HEK293 (cell line): ENCODE measurements around the gene MICAL3.

Experiments used
- CTCF ChIA-PET: fragments of 350-600 bp; formaldehyde crosslinking; extraction: SDS; loops from one replicate; lab custom pipeline; 2021; ENCODE audit warnings: antibody characterized with exemption; lab: Yijun Ruan, JAX
- POLR2A ChIA-PET: fragments of 300-600 bp; formaldehyde crosslinking; extraction: SDS; loops from one replicate; lab custom pipeline; 2020; ENCODE audit warnings: antibody characterized with exemption, inconsistent platforms; lab: Yijun Ruan, JAX
- H3K27ac ChIP-seq: fragments of 200-500 bp; sonication (Bioruptor generic); 2 replicates; pipeline ENCODE4 v1.5.1; 2014; ENCODE audit warnings: low read depth, low read length, control low read depth, inconsistent platforms; ENCODE audit errors: extremely low read depth
- H3K36me3 ChIP-seq, 2 experiments: fragments of 200-500 bp in 1 of 2; sonication (Bioruptor generic) in 1 of 2; 1 replicate in 1 of 2; 2 replicates in 1 of 2; pipeline ENCODE4 v1.5.1; 2014 to 2017; ENCODE audit warnings: inconsistent platforms in 2 of 2, low read length in 2 of 2; ENCODE audit not compliant: control insufficient read depth in 2 of 2, insufficient read depth in 1 of 2
- H3K4me1 ChIP-seq: fragments of 200-500 bp; sonication (Bioruptor generic); 2 replicates; pipeline ENCODE4 v1.5.1; 2014; ENCODE audit warnings: mild to moderate bottlenecking, low read length, inconsistent platforms; ENCODE audit not compliant: control insufficient read depth, insufficient read depth
- H3K4me3 ChIP-seq: 2 replicates; pipeline ENCODE4 v1.5.1; 2011; ENCODE audit warnings: low read depth, mild to moderate bottlenecking, control low read depth, low read length, moderate library complexity
- H3K9me3 ChIP-seq: fragments of 200-500 bp; sonication (Bioruptor generic); 2 replicates; pipeline ENCODE4 v1.5.1; 2014; ENCODE audit warnings: low read depth, low read length, inconsistent platforms; ENCODE audit not compliant: control insufficient read depth, insufficient read depth
- KLF10 ChIP-seq: fragments of 450-650 bp; IDR thresholded peaks from 2 replicates; pipeline ENCODE4 v1.5.1; 2018; ENCODE audit warnings: missing biosample characterization, mild to moderate bottlenecking, missing genetic modification characterization
- KLF7 ChIP-seq: fragments of 450-650 bp; formaldehyde crosslinking; IDR thresholded peaks from 2 replicates; pipeline ENCODE4 v1.5.1; 2016; ENCODE audit warnings: missing biosample characterization, missing genetic modification characterization, borderline replicate concordance
- KLF8 ChIP-seq: fragments of 450-650 bp; formaldehyde crosslinking; IDR thresholded peaks from 2 replicates; pipeline ENCODE4 v1.5.1; 2016; ENCODE audit warnings: missing biosample characterization, missing genetic modification characterization
- MZF1 ChIP-seq: fragments of 450-650 bp; formaldehyde crosslinking; IDR thresholded peaks from 2 replicates; pipeline ENCODE4 v1.5.1; 2017; ENCODE audit warnings: missing biosample characterization, missing genetic modification characterization, borderline replicate concordance
- PRDM1 ChIP-seq: fragments of 450-650 bp; formaldehyde crosslinking; IDR thresholded peaks from 2 replicates; pipeline ENCODE4; 2016; ENCODE audit warnings: missing biosample characterization, missing genetic modification characterization
- WT1 ChIP-seq: fragments of 450-650 bp; formaldehyde crosslinking; IDR thresholded peaks from 2 replicates; pipeline ENCODE4 v1.5.1; 2016; ENCODE audit warnings: missing biosample characterization, missing genetic modification characterization
- ZBTB8A ChIP-seq: fragments of 450-650 bp; formaldehyde crosslinking; IDR thresholded peaks from 2 replicates; pipeline ENCODE4 v1.5.1; 2016; ENCODE audit warnings: missing biosample characterization, missing genetic modification characterization
- ZEB2 ChIP-seq: fragments of 450-650 bp; formaldehyde crosslinking; IDR thresholded peaks from 2 replicates; pipeline ENCODE4 v1.5.1; 2016; ENCODE audit warnings: missing biosample characterization, missing genetic modification characterization
- ZNF174 ChIP-seq: fragments of 450-650 bp; formaldehyde crosslinking; IDR thresholded peaks from 2 replicates; pipeline ENCODE4 v1.5.0; 2017; ENCODE audit warnings: missing biosample characterization, mild to moderate bottlenecking, missing genetic modification characterization
- ZNF223 ChIP-seq: fragments of 450-650 bp; formaldehyde crosslinking; IDR thresholded peaks from 2 replicates; pipeline ENCODE4 v1.5.1; 2016; ENCODE audit warnings: missing biosample characterization, missing genetic modification characterization
- ZNF23 ChIP-seq: fragments of 450-650 bp; formaldehyde crosslinking; IDR thresholded peaks from 2 replicates; pipeline ENCODE4 v1.5.1; 2016; ENCODE audit warnings: missing biosample characterization, missing genetic modification characterization, borderline replicate concordance
- ZNF302 ChIP-seq: fragments of 450-650 bp; formaldehyde crosslinking; IDR thresholded peaks from 2 replicates; pipeline ENCODE4 v1.5.1; 2016; ENCODE audit warnings: missing biosample characterization, missing genetic modification characterization, low read depth
- ZNF37A ChIP-seq: fragments of 450-650 bp; IDR thresholded peaks from 2 replicates; pipeline ENCODE4 v1.5.1; 2018; ENCODE audit warnings: missing biosample characterization, missing genetic modification characterization
- ZNF549 ChIP-seq: fragments of 450-650 bp; IDR thresholded peaks from 2 replicates; pipeline ENCODE4 v1.5.1; 2018; ENCODE audit warnings: missing biosample characterization, missing genetic modification characterization, mild to moderate bottlenecking, inconsistent platforms, moderate library complexity
- ZNF585B ChIP-seq: fragments of 450-650 bp; formaldehyde crosslinking; IDR thresholded peaks from 2 replicates; pipeline ENCODE4 v1.5.1; 2016; ENCODE audit warnings: missing biosample characterization, missing genetic modification characterization
- ZNF610 ChIP-seq: fragments of 450-650 bp; formaldehyde crosslinking; IDR thresholded peaks from 2 replicates; pipeline ENCODE4 v1.5.1; 2016; ENCODE audit warnings: missing biosample characterization, missing genetic modification characterization, borderline replicate concordance
- ZNF624 ChIP-seq: fragments of 450-650 bp; formaldehyde crosslinking; IDR thresholded peaks from 2 replicates; pipeline ENCODE4 v1.5.1; 2017; ENCODE audit warnings: missing biosample characterization, missing genetic modification characterization
- ZNF664 ChIP-seq: fragments of 450-650 bp; formaldehyde crosslinking; IDR thresholded peaks from 2 replicates; pipeline ENCODE4 v1.5.1; 2016; ENCODE audit warnings: missing biosample characterization, missing genetic modification characterization
- ZNF677 ChIP-seq: fragments of 450-650 bp; IDR thresholded peaks from 2 replicates; pipeline ENCODE4 v1.5.0; 2018; ENCODE audit warnings: missing biosample characterization, mild to moderate bottlenecking, missing genetic modification characterization, moderate library complexity
- ZNF707 ChIP-seq: fragments of 450-650 bp; formaldehyde crosslinking; IDR thresholded peaks from 2 replicates; pipeline ENCODE4 v1.5.1; 2016; ENCODE audit warnings: missing biosample characterization, missing genetic modification characterization
- TF ChIP-seq, protein P1 (sequence below): fragments of 450-650 bp; formaldehyde crosslinking; IDR thresholded peaks from 2 replicates; pipeline ENCODE4 v1.5.1; 2016; ENCODE audit warnings: missing biosample characterization, missing genetic modification characterization

The MICAL3 gene

DNA sequence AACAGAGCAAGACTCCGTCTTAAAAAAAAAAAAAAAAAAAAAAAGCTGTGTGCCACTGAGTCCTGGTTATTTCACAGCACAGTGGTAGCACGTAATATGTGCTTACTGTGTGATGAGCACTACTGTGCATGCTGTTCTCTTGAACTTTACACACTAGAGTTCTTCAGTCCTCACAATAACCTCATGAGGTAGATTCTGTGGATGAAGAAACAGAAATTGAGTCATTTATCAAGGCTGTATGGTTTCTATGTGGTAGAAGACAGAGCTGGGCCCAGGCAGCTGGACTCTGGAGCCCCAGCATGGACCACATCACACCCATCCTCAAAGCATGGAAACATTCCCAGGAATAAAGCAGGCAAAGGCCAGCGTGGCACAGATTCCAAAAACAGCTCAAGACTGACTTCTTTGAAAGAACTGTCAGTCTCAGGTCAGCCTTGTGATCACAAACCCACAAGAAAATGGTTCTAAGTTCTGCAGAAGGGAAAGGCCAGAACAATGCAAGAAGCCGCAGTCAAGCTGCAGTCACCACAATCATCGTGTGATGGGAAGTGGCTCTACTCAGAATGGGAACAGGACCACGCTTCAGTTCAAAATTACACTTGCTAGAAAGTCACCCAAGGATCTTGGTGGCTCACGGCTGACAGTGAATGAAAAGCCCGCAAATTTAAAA lies 49.5 kb downstream of the MICAL3 start:
- ChIA-PET CTCF (interaction anchor here (0.6 to 2.5 kb wide), 4 partner anchors 11 to 101 kb away, joined by 3 to 10 read pairs (median 3); no protein-coding TSS in a partner anchor), POLR2A (interaction anchor here (0.6 to 0.7 kb wide), 2 partner anchors 136 to 803 kb away, joined by 3 to 11 read pairs; no protein-coding TSS in a partner anchor)
- Histone ChIP-seq H3K4me3 (no peak overlapping the region), H3K36me3 (peaks cover 3 to 5% of the 10 kb centered on the region in 2 experiments; a peak in 2 of 3 replicates), H3K27ac (no peak overlapping the region), H3K9me3 (no peaks in the 10 kb centered on the region; the same call in 1 of the 2 replicates), H3K4me1 (peaks cover 9% of the 10 kb centered on the region)
- TF ChIP-seq ZNF174 (tag by site-specific recombination), result no peak

DNA sequence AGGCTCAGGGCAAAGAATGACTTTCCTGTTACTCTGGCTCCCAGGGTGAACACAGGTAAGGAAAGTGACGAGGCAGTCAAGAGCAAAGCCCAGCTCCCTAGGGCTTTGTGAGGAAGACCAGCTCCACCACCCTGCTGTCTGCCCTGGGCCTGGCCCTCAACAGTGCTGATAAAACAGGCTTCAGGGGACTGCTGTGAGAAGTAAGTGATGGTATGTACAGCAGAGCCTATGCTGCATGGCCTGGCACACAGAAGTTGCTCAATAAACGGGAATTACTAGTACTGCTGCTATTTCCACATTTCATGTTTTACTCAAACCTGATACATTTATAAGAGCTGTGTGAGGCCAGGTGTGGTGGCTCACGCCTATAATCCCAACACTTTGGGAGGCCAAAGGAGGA lies 50.3 kb downstream of the MICAL3 start:
- H3K9me3 ChIP-seq, result no peaks in the 10 kb centered on the region; the same call in 1 of the 2 replicates
- H3K4me1 ChIP-seq, result peaks cover 9% of the 10 kb centered on the region
- peaks cover 3 to 5% of the 10 kb centered on the region in 2 experiments; a peak in 2 of 3 replicates for H3K36me3 ChIP-seq
- POLR2A ChIA-PET, result interaction anchor here (0.6 to 0.7 kb wide), 2 partner anchors 135 to 802 kb away, joined by 3 to 11 read pairs; no protein-coding TSS in a partner anchor
- no peak overlapping the region for H3K27ac ChIP-seq
- CTCF ChIA-PET, result interaction anchor here (0.8 to 2.5 kb wide), 4 partner anchors 17 to 144 kb away, joined by 3 to 10 read pairs (median 3); no protein-coding TSS in a partner anchor
- TF ChIP-seq ZNF664 (tag by site-specific recombination), result peak; percentile 57; the same call in 1 of the 2 replicates
- TF ChIP-seq PRDM1, result no peak
- no peak overlapping the region for H3K4me3 ChIP-seq

DNA sequence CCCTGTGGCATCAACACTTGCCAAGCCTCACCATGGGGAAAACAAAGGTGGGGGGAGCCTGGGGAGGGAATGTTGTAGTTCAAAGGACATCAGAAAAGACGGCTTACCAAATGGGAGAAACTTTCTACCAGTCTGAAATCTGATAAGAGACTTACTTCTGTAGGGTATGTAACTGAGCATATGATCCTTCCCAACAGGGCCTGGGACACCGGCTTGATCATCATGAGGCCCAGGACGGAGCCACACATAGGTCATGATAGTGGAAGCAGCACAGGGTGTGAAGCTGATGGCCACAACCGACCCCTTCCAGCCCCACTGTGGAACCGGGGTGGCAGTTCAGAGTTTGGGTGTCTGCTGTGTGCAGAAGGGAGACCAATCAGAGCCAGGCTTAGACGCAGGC lies 51.1 kb downstream of the MICAL3 start:
- Histone ChIP-seq H3K9me3 (no peaks in the 10 kb centered on the region; the same call in 1 of the 2 replicates), H3K27ac (no peak overlapping the region), H3K36me3 (peaks cover 3 to 5% of the 10 kb centered on the region in 2 experiments; a peak in 2 of 3 replicates), H3K4me1 (peaks cover 9% of the 10 kb centered on the region), H3K4me3 (no peak overlapping the region)
- TF ChIP-seq ZNF610 (tag by site-specific recombination), result no peak
- no peak for TF ChIP-seq ZNF624 (tag by site-specific recombination)
- no peak for TF ChIP-seq ZEB2 (tag by site-specific recombination)
- no peak for TF ChIP-seq ZNF677 (tag by site-specific recombination)
- TF ChIP-seq ZNF549 (tag by site-specific recombination), result no peak
- TF ChIP-seq ZNF23 (tag by site-specific recombination), result no peak
- no peak for TF ChIP-seq ZNF707 (tag by site-specific recombination)
- TF ChIP-seq ZNF37A, result no peak
- TF ChIP-seq KLF10 (tag by site-specific recombination), result no peak
- no peak for TF ChIP-seq ZNF223
- TF ChIP-seq, protein P1, sequence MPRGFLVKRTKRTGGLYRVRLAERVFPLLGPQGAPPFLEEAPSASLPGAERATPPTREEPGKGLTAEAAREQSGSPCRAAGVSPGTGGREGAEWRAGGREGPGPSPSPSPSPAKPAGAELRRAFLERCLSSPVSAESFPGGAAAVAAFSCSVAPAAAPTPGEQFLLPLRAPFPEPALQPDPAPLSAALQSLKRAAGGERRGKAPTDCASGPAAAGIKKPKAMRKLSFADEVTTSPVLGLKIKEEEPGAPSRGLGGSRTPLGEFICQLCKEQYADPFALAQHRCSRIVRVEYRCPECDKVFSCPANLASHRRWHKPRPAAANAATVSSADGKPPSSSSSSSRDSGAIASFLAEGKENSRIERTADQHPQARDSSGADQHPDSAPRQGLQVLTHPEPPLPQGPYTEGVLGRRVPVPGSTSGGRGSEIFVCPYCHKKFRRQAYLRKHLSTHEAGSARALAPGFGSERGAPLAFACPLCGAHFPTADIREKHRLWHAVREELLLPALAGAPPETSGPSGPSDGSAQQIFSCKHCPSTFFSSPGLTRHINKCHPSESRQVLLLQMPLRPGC, result no peak
- TF ChIP-seq ZBTB8A, result no peak
- TF ChIP-seq MZF1 (tag by site-specific recombination), result no peak
- no peak for TF ChIP-seq WT1 (tag by site-specific recombination)
- TF ChIP-seq KLF8 (tag by site-specific recombination), result no peak
- TF ChIP-seq ZNF585B (tag by site-specific recombination), result no peak
- TF ChIP-seq ZNF302 (tag by site-specific recombination), result no peak
- no peak for TF ChIP-seq KLF7
- ChIA-PET CTCF (interaction anchor here (2.5 kb wide), 1 partner anchor 103 kb away, joined by 10 read pairs; no protein-coding TSS in a partner anchor), POLR2A (no interaction called here)
